Measurements from ENCODE around the gene SCARB1.

Gene SCARB1

DNA sequence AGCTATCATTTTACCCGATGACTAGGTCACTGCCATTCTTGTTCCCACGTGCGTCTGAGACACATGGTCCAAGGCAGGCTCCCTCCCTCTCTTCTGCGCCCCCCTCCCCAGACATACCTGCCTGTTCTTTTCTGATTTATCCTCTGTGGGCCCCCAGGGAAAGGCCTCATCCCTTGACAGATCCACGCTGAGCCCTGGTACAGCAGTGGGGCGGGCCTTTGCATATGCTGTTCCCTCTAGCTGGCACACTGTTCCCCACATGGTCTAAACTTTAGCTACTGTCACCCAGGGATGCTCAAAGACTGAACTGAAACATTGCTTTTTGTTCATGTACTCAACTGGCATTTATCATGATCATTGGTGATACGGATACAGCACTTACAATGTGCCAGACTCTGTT lies 122.5 kb downstream of the SCARB1 start:
- no peak for ATAC-seq
- TF ChIP-seq ESRRG (CRISPR knock-in tag; IDR thresholded peaks at IDR 0.05) (no peak), ZNF565 (CRISPR knock-in tag; conservative IDR thresholded peaks at IDR 0.05; ENCODE audit: low read depth) (no peak), SNAI2 (CRISPR knock-in tag; IDR thresholded peaks at IDR 0.05) (no peak), TCF4 (CRISPR knock-in tag; IDR thresholded peaks at IDR 0.05; ENCODE audit: borderline replicate concordance) (no peak), ARNTL (CRISPR knock-in tag; IDR thresholded peaks at IDR 0.05; ENCODE audit: borderline replicate concordance, low read depth) (no peak)
- TF ChIP-seq, protein P1, sequence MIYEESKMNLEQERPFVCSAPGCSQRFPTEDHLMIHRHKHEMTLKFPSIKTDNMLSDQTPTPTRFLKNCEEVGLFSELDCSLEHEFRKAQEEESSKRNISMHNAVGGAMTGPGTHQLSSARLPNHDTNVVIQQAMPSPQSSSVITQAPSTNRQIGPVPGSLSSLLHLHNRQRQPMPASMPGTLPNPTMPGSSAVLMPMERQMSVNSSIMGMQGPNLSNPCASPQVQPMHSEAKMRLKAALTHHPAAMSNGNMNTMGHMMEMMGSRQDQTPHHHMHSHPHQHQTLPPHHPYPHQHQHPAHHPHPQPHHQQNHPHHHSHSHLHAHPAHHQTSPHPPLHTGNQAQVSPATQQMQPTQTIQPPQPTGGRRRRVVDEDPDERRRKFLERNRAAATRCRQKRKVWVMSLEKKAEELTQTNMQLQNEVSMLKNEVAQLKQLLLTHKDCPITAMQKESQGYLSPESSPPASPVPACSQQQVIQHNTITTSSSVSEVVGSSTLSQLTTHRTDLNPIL (CRISPR knock-in tag; IDR thresholded peaks at IDR 0.05; ENCODE audit: low read depth), result no peak
- TF ChIP-seq, protein P2, sequence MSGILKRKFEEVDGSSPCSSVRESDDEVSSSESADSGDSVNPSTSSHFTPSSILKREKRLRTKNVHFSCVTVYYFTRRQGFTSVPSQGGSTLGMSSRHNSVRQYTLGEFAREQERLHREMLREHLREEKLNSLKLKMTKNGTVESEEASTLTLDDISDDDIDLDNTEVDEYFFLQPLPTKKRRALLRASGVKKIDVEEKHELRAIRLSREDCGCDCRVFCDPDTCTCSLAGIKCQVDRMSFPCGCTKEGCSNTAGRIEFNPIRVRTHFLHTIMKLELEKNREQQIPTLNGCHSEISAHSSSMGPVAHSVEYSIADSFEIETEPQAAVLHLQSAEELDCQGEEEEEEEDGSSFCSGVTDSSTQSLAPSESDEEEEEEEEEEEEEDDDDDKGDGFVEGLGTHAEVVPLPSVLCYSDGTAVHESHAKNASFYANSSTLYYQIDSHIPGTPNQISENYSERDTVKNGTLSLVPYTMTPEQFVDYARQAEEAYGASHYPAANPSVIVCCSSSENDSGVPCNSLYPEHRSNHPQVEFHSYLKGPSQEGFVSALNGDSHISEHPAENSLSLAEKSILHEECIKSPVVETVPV (CRISPR knock-in tag; IDR thresholded peaks at IDR 0.05), result no peak

DNA sequence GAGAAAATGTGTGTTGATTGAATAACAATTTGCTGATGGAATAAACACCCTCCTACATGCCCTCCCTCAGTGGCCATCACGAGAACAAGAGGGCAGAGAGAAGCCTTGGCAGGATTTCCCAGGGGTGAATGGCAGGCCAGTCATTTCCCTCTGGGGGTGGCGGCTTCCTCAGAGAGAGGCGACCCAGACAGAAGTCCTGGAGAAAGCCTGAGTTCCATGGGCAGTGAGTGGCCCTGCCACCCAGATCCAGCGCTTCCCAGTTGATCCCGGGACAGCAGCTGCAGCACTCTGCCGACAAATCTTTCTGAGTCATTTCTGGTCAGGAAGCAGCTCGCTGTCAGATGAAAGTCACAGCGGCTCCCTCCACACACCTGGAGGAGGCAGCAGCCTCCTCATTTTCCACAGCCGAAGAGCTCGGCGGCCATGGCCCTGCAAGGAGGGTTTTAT lies 123.0 kb downstream of the SCARB1 start:
- TF ChIP-seq TOX (CRISPR knock-in tag; IDR thresholded peaks at IDR 0.05; ENCODE audit: borderline replicate concordance) (no peak), ZFP3 (CRISPR knock-in tag; IDR thresholded peaks at IDR 0.05) (peak; percentile 66; the same call in 1 of the 2 replicates), CSDC2 (CRISPR knock-in tag; IDR thresholded peaks at IDR 0.05) (no peak), SNAI2 (CRISPR knock-in tag; IDR thresholded peaks at IDR 0.05) (no peak), ZNF8 (CRISPR knock-in tag; IDR thresholded peaks at IDR 0.05) (no peak)
- peak; percentile 39; the same call in 2 of the 3 replicates for ATAC-seq

DNA sequence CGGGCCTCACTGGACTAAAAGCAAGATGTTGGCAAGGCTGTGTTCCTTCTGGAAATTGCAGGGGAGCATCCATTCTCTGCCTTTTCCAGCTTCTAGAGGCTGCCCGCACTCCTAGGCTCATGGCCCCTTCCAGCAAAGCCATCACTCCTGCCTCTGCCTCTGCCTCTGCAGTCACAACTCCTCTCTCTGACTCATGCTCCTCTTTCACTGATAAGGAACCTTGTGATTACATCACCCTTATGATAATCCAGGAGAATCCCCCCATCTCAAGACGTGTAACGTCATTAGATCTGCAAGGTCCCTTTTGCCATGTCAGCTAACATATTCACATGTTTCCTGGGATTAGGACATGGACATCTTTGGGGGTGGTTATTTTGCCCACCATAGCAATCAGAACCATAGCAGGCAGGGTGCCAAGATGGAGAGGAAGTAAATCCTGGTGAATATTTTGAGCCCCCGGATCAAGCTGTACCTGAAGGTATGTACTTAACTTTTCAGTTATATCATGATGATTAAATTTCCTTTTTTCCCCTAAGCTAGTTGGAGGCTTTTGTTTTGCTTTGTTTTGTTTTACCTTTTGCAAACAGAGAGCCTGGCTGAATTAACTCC lies 123.6 kb downstream of the SCARB1 start:
- no peak for ATAC-seq
- TF ChIP-seq, protein P1 (CRISPR knock-in tag; IDR thresholded peaks at IDR 0.05; ENCODE audit: low read depth), result no peak
- TF ChIP-seq ARNTL (CRISPR knock-in tag; IDR thresholded peaks at IDR 0.05; ENCODE audit: borderline replicate concordance, low read depth) (no peak), ZC3H10 (CRISPR knock-in tag; IDR thresholded peaks at IDR 0.05) (no peak), ESRRG (CRISPR knock-in tag; IDR thresholded peaks at IDR 0.05) (no peak), CSDC2 (CRISPR knock-in tag; IDR thresholded peaks at IDR 0.05) (no peak), ISL1 (CRISPR knock-in tag; IDR thresholded peaks at IDR 0.05) (no peak), SNAI2 (CRISPR knock-in tag; IDR thresholded peaks at IDR 0.05) (no peak), ZFP30 (CRISPR knock-in tag; IDR thresholded peaks at IDR 0.05) (no peak)
- TF ChIP-seq, protein P3, sequence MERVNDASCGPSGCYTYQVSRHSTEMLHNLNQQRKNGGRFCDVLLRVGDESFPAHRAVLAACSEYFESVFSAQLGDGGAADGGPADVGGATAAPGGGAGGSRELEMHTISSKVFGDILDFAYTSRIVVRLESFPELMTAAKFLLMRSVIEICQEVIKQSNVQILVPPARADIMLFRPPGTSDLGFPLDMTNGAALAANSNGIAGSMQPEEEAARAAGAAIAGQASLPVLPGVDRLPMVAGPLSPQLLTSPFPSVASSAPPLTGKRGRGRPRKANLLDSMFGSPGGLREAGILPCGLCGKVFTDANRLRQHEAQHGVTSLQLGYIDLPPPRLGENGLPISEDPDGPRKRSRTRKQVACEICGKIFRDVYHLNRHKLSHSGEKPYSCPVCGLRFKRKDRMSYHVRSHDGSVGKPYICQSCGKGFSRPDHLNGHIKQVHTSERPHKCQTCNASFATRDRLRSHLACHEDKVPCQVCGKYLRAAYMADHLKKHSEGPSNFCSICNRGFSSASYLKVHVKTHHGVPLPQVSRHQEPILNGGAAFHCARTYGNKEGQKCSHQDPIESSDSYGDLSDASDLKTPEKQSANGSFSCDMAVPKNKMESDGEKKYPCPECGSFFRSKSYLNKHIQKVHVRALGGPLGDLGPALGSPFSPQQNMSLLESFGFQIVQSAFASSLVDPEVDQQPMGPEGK (CRISPR knock-in tag; IDR thresholded peaks at IDR 0.05; ENCODE audit: borderline replicate concordance), result no peak
- TF ChIP-seq, protein P4, sequence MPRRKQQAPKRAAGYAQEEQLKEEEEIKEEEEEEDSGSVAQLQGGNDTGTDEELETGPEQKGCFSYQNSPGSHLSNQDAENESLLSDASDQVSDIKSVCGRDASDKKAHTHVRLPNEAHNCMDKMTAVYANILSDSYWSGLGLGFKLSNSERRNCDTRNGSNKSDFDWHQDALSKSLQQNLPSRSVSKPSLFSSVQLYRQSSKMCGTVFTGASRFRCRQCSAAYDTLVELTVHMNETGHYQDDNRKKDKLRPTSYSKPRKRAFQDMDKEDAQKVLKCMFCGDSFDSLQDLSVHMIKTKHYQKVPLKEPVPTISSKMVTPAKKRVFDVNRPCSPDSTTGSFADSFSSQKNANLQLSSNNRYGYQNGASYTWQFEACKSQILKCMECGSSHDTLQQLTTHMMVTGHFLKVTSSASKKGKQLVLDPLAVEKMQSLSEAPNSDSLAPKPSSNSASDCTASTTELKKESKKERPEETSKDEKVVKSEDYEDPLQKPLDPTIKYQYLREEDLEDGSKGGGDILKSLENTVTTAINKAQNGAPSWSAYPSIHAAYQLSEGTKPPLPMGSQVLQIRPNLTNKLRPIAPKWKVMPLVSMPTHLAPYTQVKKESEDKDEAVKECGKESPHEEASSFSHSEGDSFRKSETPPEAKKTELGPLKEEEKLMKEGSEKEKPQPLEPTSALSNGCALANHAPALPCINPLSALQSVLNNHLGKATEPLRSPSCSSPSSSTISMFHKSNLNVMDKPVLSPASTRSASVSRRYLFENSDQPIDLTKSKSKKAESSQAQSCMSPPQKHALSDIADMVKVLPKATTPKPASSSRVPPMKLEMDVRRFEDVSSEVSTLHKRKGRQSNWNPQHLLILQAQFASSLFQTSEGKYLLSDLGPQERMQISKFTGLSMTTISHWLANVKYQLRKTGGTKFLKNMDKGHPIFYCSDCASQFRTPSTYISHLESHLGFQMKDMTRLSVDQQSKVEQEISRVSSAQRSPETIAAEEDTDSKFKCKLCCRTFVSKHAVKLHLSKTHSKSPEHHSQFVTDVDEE (CRISPR knock-in tag; IDR thresholded peaks at IDR 0.05), result no peak
- TF ChIP-seq, protein P2 (CRISPR knock-in tag; IDR thresholded peaks at IDR 0.05), result no peak
